Measurements from ENCODE around the gene ST3GAL3. TPM values are rescaled to one million over a fixed set of nuclear protein-coding genes. Genes with fewer than 3 reads are reported as not detected.
"Not testable (repeated sequence)": the region's sequence is repeated elsewhere in the genome, so short reads cannot be mapped to it uniquely, and the experiment has no call there.

The ST3GAL3 gene
- total RNA-seq, 1 experiment from 2014 or later: 26.0 TPM

DNA sequence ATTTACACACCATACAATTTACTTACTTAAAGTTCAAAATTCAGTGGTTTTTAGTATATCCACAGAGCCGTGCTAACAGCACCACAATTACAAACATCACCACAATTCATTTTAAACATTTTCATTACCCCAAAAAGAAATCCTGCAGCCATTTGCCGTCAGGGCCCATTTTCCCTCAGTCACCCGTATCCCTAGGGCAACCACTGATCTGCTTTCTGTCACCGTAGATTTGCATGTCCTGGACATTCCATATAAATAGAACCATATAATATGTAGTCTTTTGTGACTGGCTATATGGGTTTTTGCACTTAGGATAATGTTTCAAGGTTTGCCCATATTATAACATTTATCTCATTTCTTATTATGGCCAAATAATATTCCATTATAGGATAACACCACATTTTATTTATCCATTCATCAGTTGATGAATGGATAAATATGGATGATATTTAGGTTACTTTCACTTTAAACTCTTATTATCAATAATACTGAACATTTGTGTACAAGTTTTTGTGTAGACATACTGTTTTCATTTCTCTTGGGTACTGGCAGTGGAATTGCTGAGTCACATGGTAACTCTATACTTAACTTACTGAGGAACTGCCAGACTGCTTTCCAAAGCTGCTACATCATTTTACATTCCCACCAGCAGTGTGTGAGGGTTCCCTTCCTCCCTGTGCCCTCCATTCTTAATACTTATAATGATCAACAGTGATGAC lies 68.9 kb downstream of the ST3GAL3 start:
- no peak overlapping the region for H3K4me3 ChIP-seq (ENCODE audit: low read depth in 2 of 2, low read length in 2 of 2)
- in situ Hi-C loops (cut with HindIII; ENCODE audit: low pct_unique_long_range_greater_than_20kb, low sequenced_read_pairs) (no loop called here), intact Hi-C loops (cut with micrococcal nuclease; ENCODE audit: unreplicated experiment) (no loop called here)
- no peak for ATAC-seq
- no peaks in the 10 kb centered on the region for H3K27me3 ChIP-seq (ENCODE audit: control insufficient read depth, insufficient read depth, low read length)
- no peak for DNase-seq (ENCODE audit: low read depth, low spot score)
- H3K27ac ChIP-seq (ENCODE audit: low read length): no peak overlapping the region
- ChIA-PET CTCF (no interaction called here), POLR2A (no interaction called here)
- BruUV-seq (replicated peaks): no TSS peak
- TF ChIP-seq SIN3A (IDR thresholded peaks at IDR 0.05; ENCODE audit: borderline replicate concordance, insufficient read depth, low read depth, low read length): no peak
- TF ChIP-seq, protein P1, sequence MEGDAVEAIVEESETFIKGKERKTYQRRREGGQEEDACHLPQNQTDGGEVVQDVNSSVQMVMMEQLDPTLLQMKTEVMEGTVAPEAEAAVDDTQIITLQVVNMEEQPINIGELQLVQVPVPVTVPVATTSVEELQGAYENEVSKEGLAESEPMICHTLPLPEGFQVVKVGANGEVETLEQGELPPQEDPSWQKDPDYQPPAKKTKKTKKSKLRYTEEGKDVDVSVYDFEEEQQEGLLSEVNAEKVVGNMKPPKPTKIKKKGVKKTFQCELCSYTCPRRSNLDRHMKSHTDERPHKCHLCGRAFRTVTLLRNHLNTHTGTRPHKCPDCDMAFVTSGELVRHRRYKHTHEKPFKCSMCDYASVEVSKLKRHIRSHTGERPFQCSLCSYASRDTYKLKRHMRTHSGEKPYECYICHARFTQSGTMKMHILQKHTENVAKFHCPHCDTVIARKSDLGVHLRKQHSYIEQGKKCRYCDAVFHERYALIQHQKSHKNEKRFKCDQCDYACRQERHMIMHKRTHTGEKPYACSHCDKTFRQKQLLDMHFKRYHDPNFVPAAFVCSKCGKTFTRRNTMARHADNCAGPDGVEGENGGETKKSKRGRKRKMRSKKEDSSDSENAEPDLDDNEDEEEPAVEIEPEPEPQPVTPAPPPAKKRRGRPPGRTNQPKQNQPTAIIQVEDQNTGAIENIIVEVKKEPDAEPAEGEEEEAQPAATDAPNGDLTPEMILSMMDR (IDR thresholded peaks at IDR 0.05): no peak
- TF ChIP-seq TCF7L2 (IDR thresholded peaks at IDR 0.05; ENCODE audit: low read depth, low read length): no peak
- no peak for TF ChIP-seq POLR2AphosphoS5 (IDR thresholded peaks at IDR 0.05; ENCODE audit: low read depth, low read length)
- TF ChIP-seq, protein P2, sequence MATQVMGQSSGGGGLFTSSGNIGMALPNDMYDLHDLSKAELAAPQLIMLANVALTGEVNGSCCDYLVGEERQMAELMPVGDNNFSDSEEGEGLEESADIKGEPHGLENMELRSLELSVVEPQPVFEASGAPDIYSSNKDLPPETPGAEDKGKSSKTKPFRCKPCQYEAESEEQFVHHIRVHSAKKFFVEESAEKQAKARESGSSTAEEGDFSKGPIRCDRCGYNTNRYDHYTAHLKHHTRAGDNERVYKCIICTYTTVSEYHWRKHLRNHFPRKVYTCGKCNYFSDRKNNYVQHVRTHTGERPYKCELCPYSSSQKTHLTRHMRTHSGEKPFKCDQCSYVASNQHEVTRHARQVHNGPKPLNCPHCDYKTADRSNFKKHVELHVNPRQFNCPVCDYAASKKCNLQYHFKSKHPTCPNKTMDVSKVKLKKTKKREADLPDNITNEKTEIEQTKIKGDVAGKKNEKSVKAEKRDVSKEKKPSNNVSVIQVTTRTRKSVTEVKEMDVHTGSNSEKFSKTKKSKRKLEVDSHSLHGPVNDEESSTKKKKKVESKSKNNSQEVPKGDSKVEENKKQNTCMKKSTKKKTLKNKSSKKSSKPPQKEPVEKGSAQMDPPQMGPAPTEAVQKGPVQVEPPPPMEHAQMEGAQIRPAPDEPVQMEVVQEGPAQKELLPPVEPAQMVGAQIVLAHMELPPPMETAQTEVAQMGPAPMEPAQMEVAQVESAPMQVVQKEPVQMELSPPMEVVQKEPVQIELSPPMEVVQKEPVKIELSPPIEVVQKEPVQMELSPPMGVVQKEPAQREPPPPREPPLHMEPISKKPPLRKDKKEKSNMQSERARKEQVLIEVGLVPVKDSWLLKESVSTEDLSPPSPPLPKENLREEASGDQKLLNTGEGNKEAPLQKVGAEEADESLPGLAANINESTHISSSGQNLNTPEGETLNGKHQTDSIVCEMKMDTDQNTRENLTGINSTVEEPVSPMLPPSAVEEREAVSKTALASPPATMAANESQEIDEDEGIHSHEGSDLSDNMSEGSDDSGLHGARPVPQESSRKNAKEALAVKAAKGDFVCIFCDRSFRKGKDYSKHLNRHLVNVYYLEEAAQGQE (IDR thresholded peaks at IDR 0.05; ENCODE audit: insufficient read depth in 1 of 2, low read depth in 2 of 2, low read length in 1 of 2): no peak
- no peaks in the 10 kb centered on the region for H3K9me3 ChIP-seq (ENCODE audit: control insufficient read depth, insufficient read depth, low read depth, low read length)
- H3K4me1 ChIP-seq (ENCODE audit: control insufficient read depth, insufficient read depth, low read length): no peaks in the 10 kb centered on the region
- no peaks in the 10 kb centered on the region for H3K36me3 ChIP-seq (ENCODE audit: control insufficient read depth, insufficient read depth, low read length)

- POLR2A ChIA-PET; BruUV-seq (replicated peaks); CTCF ChIA-PET; in situ Hi-C loops (cut with HindIII; ENCODE audit: low pct_unique_long_range_greater_than_20kb, low sequenced_read_pairs); ATAC-seq; intact Hi-C loops (cut with micrococcal nuclease; ENCODE audit: unreplicated experiment); H3K4me1 ChIP-seq (ENCODE audit: control insufficient read depth, insufficient read depth, low read length); DNase-seq (ENCODE audit: low read depth, low spot score); H3K36me3 ChIP-seq (ENCODE audit: control insufficient read depth, insufficient read depth, low read length); H3K4me3 ChIP-seq (ENCODE audit: low read depth in 2 of 2, low read length in 2 of 2); H3K27me3 ChIP-seq (ENCODE audit: control insufficient read depth, insufficient read depth, low read length); H3K27ac ChIP-seq (ENCODE audit: low read length); H3K9me3 ChIP-seq (ENCODE audit: control insufficient read depth, insufficient read depth, low read depth, low read length): not testable (repeated sequence)
These were observed 70.6 kb downstream of the ST3GAL3 start for GRCh38 chr1:43777916-43778315.

DNA sequence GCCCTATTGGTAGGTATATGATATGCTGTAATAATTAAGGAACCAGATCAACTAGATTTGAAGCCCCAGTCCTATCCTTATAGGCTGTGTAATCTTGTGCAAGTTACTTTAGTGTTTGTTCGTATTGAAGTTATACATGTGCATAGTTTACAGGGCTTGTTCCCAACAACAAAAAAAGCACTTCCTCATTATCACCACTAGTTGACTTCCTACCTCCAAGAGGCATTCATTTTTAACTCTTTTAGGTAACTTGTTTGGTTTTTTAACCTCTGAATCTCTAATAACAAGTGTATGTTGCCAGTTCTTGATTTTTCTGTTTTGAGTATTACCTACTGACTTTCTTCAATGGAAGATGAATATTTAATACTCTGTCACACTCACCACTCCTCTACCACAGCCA lies 71.9 kb downstream of the ST3GAL3 start:
- Histone ChIP-seq H3K4me3 (ENCODE audit: low read depth in 2 of 2, low read length in 2 of 2) (no peak overlapping the region), H3K4me1 (ENCODE audit: control insufficient read depth, insufficient read depth, low read length) (no peaks in the 10 kb centered on the region), H3K9me3 (ENCODE audit: control insufficient read depth, insufficient read depth, low read depth, low read length) (no peaks in the 10 kb centered on the region), H3K27ac (ENCODE audit: low read length) (no peak overlapping the region), H3K36me3 (ENCODE audit: control insufficient read depth, insufficient read depth, low read length) (no peaks in the 10 kb centered on the region), H3K27me3 (ENCODE audit: control insufficient read depth, insufficient read depth, low read length) (no peaks in the 10 kb centered on the region)
- BruUV-seq (replicated peaks): no TSS peak
- ATAC-seq (no peak), DNase-seq (ENCODE audit: low read depth, low spot score) (no peak)
- intact Hi-C loops (cut with micrococcal nuclease; ENCODE audit: unreplicated experiment) (no loop called here), in situ Hi-C loops (cut with HindIII; ENCODE audit: low pct_unique_long_range_greater_than_20kb, low sequenced_read_pairs) (no loop called here)
- TF ChIP-seq, protein P2 (IDR thresholded peaks at IDR 0.05; ENCODE audit: insufficient read depth in 1 of 2, low read depth in 2 of 2, low read length in 1 of 2): no peak
- TF ChIP-seq, protein P1 (IDR thresholded peaks at IDR 0.05): peak; percentile 13; the same call in 1 of the 2 replicates
- ChIA-PET POLR2A (no interaction called here), CTCF (no interaction called here)
